Daoy (cell line): ENCODE measurements around the gene SGSH. TPM values are rescaled to one million over a fixed set of nuclear protein-coding genes. Genes with fewer than 3 reads are reported as not detected.
"Not testable (repeated sequence)": the region's sequence is repeated elsewhere in the genome, so short reads cannot be mapped to it uniquely, and the experiment has no call there.

ENCODE experiments used
- DNase-seq: peaks from one replicate; pipeline ENCODE4 v3.0.0-alpha.2; 2015; ENCODE audit warnings: low read depth
- total RNA-seq: library from RNA; depleted of rRNA; stranded (reverse); fragments of >200 nt; shearing (Covaris generic); gene quantifications from 2 replicates; pipeline ENCODE4 v1.2.3, GENCODE V29; 2014

The SGSH gene
- total RNA-seq, 1 experiment from 2014 or later: 2.1 TPM

- no peak for DNase-seq
Observed at GRCh38 chr17:80253631-80254395, 33.7 kb upstream of the SGSH start.

- peak; percentile 58 for DNase-seq
Observed at GRCh38 chr17:80252871-80253270, 32.7 kb upstream of the SGSH start.

- DNase-seq: no peak
Observed at GRCh38 chr17:80251966-80252365, 31.8 kb upstream of the SGSH start.

- DNase-seq: no peak
Observed at GRCh38 chr17:80248894-80249710, 29.0 kb upstream of the SGSH start.

- DNase-seq: no peak
Observed at GRCh38 chr17:80248001-80248893, 28.1 kb upstream of the SGSH start.

GRCh38 chr17:80247561-80247960 is 27.4 kb upstream of the SGSH start:
- DNase-seq: no peak

- no peak for DNase-seq
Observed at GRCh38 chr17:80246726-80247125, 26.6 kb upstream of the SGSH start.

GRCh38 chr17:80246266-80246681 is 26.1 kb upstream of the SGSH start:
- DNase-seq: no peak

- no peak for DNase-seq
Observed at GRCh38 chr17:80245566-80246265, 25.6 kb upstream of the SGSH start.

GRCh38 chr17:80244871-80245509 is 24.9 kb upstream of the SGSH start:
- DNase-seq: no peak

GRCh38 chr17:80244448-80244847 is 24.3 kb upstream of the SGSH start:
- not testable (repeated sequence) for DNase-seq

- no peak for DNase-seq
Observed at GRCh38 chr17:80243526-80244433, 23.6 kb upstream of the SGSH start.

- no peak for DNase-seq
Observed at GRCh38 chr17:80242505-80242904, 22.4 kb upstream of the SGSH start.

GRCh38 chr17:80237386-80237785 is 17.3 kb upstream of the SGSH start:
- no peak for DNase-seq

GRCh38 chr17:80236911-80237310 is 16.8 kb upstream of the SGSH start:
- DNase-seq: no peak

- DNase-seq: no peak
Observed at GRCh38 chr17:80233202-80233601, 13.1 kb upstream of the SGSH start.

GRCh38 chr17:80232438-80232837 is 12.3 kb upstream of the SGSH start:
- DNase-seq: no peak

GRCh38 chr17:80229011-80229410 is 8.9 kb upstream of the SGSH start:
- no peak for DNase-seq

GRCh38 chr17:80228477-80228876 is 8.3 kb upstream of the SGSH start:
- no peak for DNase-seq

- no peak for DNase-seq
Observed at GRCh38 chr17:80227666-80228065, 7.5 kb upstream of the SGSH start.
